ENCODE measurements around the gene IVL. TPM values are rescaled to one million over a fixed set of nuclear protein-coding genes. Genes with fewer than 3 reads are reported as not detected.
A peak's percentile ranks its signal among the peaks of the same experiment; 100 is the strongest.

IVL gene
- 43.4 TPM for total RNA-seq

GRCh38 chr1:152907686-152908601 lies at the start of gene IVL:
Gene IVL, plus strand, starts transcription at chr1:152908546. Its CDS starts 1,252 bp downstream, at chr1:152909798.
- peak; percentile 72 for DNase-seq (ENCODE audit: low spot score)

- DNase-seq (ENCODE audit: low spot score), result no peak
These were observed 48.6 kb upstream of the IVL start, which contains the start of gene LCE7A for GRCh38 chr1:152859696-152860095. Gene LCE7A, plus strand, starts transcription at chr1:152859996. Its CDS starts 702 bp downstream, at chr1:152860698.

GRCh38 chr1:152860129-152860528 lies 48.2 kb upstream of the IVL start:
- no peak for DNase-seq (ENCODE audit: low spot score)

GRCh38 chr1:152861374-152861773 lies 47.0 kb upstream of the IVL start:
- DNase-seq (ENCODE audit: low spot score), result no peak

- no peak for DNase-seq (ENCODE audit: low spot score)
These were observed 43.9 kb upstream of the IVL start for GRCh38 chr1:152864443-152864842.

- DNase-seq (ENCODE audit: low spot score), result no peak
These were observed 42.0 kb upstream of the IVL start for GRCh38 chr1:152866321-152866720.

- DNase-seq (ENCODE audit: low spot score), result peak; percentile 74
These were observed 38.4 kb upstream of the IVL start for GRCh38 chr1:152869808-152870419.

GRCh38 chr1:152870831-152871730 lies 37.3 kb upstream of the IVL start:
- DNase-seq (ENCODE audit: low spot score), result no peak

GRCh38 chr1:152871731-152872126 lies 36.6 kb upstream of the IVL start:
- DNase-seq (ENCODE audit: low spot score), result no peak

- DNase-seq (ENCODE audit: low spot score), result no peak
These were observed 34.9 kb upstream of the IVL start for GRCh38 chr1:152873495-152873894.

GRCh38 chr1:152876827-152877226 lies 31.5 kb upstream of the IVL start:
- DNase-seq (ENCODE audit: low spot score), result no peak

- DNase-seq (ENCODE audit: low spot score), result no peak
These were observed 30.3 kb upstream of the IVL start, which contains the start of gene SMCP for GRCh38 chr1:152878042-152878441. Gene SMCP, plus strand, starts transcription at chr1:152878322. Its CDS starts 6,101 bp downstream, at chr1:152884423.

GRCh38 chr1:152879559-152880198 lies 28.7 kb upstream of the IVL start:
- no peak for DNase-seq (ENCODE audit: low spot score)

GRCh38 chr1:152880316-152880715 lies 28.0 kb upstream of the IVL start:
- DNase-seq (ENCODE audit: low spot score), result peak; percentile 66

GRCh38 chr1:152880907-152881306 lies 27.4 kb upstream of the IVL start:
- DNase-seq (ENCODE audit: low spot score), result no peak

GRCh38 chr1:152884085-152884484 lies 24.3 kb upstream of the IVL start:
- DNase-seq (ENCODE audit: low spot score), result no peak

- no peak for DNase-seq (ENCODE audit: low spot score)
These were observed 23.8 kb upstream of the IVL start for GRCh38 chr1:152884506-152884905.

GRCh38 chr1:152884966-152885624 lies 23.3 kb upstream of the IVL start:
- no peak for DNase-seq (ENCODE audit: low spot score)

- DNase-seq (ENCODE audit: low spot score), result no peak
These were observed 22.3 kb upstream of the IVL start for GRCh38 chr1:152886085-152886484.

- no peak for DNase-seq (ENCODE audit: low spot score)
These were observed 21.5 kb upstream of the IVL start for GRCh38 chr1:152886758-152887409.

Measured in ureter (tissue), 1 donor.